ENCODE measurements around the gene ELMO1. TPM values are rescaled to one million over a fixed set of nuclear protein-coding genes. Genes with fewer than 3 reads are reported as not detected.

ELMO1 gene
- total RNA-seq, 1 donor from 2014 or later = 60.1 TPM

- Histone ChIP-seq H3K27ac (no peak overlapping the region), H3K4me1 (peaks cover 16% of the 10 kb centered on the region), H3K9me3 (no peaks in the 10 kb centered on the region), H3K4me3 (no peak overlapping the region), H3K27me3 (ENCODE audit: low read depth) (no peaks in the 10 kb centered on the region), H3K36me3 (no peaks in the 10 kb centered on the region)
- DNase-seq = no peak
- TF ChIP-seq CTCF (IDR thresholded peaks at IDR 0.05) = no peak
- intact Hi-C loops (cut with DNase I) = no loop called here
- no peak for ATAC-seq
Observed at GRCh38 chr7:37104822-37105518, 343.7 kb downstream of the ELMO1 start.

GRCh38 chr7:37102518-37103137, 346.0 kb downstream of the ELMO1 start:
- ATAC-seq = no peak
- Histone ChIP-seq H3K4me1 (no peaks in the 10 kb centered on the region), H3K27ac (no peak overlapping the region), H3K4me3 (no peak overlapping the region), H3K27me3 (ENCODE audit: low read depth) (no peaks in the 10 kb centered on the region), H3K9me3 (no peaks in the 10 kb centered on the region), H3K36me3 (no peaks in the 10 kb centered on the region)
- DNase-seq = no peak
- no peak for TF ChIP-seq CTCF (IDR thresholded peaks at IDR 0.05)
- intact Hi-C loops (cut with DNase I) = no loop called here

- intact Hi-C loops (cut with DNase I) = no loop called here
- ATAC-seq (no peak), DNase-seq (no peak)
- H3K9me3 ChIP-seq = no peaks in the 10 kb centered on the region
- no peak overlapping the region for H3K27ac ChIP-seq
- TF ChIP-seq CTCF (IDR thresholded peaks at IDR 0.05) = no peak
- no peaks in the 10 kb centered on the region for H3K4me1 ChIP-seq
- H3K27me3 ChIP-seq (ENCODE audit: low read depth) = no peaks in the 10 kb centered on the region
- peaks cover 6% of the 10 kb centered on the region for H3K36me3 ChIP-seq
- no peak overlapping the region for H3K4me3 ChIP-seq
Observed at GRCh38 chr7:37100735-37101331, 347.8 kb downstream of the ELMO1 start.

DNA sequence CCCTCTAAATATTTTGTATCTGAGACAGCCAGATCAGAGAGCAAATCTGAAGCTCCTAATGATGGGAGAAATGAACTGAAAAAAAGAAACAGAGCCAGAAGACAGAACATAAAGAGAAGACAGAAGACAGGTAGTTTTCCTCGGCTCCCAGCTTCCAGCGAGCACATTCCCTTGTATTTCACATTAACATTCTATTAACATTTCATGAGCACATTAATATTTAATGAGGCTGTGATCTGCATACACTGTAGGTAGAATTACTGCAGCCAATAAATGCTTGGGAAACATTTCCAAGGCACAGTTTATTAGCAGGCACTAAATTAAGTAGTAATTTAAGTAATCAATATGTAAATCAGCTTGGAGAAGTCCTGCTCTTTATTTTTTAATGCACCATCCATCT, 349.9 kb downstream of the ELMO1 start:
- H3K9me3 ChIP-seq = no peaks in the 10 kb centered on the region
- H3K4me3 ChIP-seq = no peak overlapping the region
- ATAC-seq (no peak), DNase-seq (no peak)
- no peak overlapping the region for H3K27ac ChIP-seq
- H3K36me3 ChIP-seq = peaks cover 25% of the 10 kb centered on the region
- intact Hi-C loops (cut with DNase I) = no loop called here
- no peak for TF ChIP-seq CTCF (IDR thresholded peaks at IDR 0.05)
- H3K4me1 ChIP-seq = no peaks in the 10 kb centered on the region
- H3K27me3 ChIP-seq (ENCODE audit: low read depth) = no peaks in the 10 kb centered on the region

DNA sequence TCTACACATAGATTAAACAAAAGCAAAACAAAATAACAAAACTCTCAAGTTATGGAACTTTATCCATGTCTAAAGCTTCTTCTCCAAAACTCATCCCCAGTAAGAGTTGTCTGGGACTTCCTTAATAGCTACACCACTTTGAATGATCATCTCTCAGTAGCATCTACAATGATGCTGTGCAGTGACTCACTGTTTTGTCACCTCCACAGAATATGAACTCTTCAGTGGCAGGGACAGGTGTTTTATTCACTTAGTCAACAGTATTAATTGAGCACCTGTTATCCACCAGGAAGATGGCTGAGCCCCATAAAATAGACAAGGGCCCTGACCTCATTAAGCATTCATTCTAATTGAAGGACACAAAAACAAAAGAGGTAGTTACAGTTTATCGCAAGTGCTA, 350.7 kb downstream of the ELMO1 start:
- peaks cover 25% of the 10 kb centered on the region for H3K36me3 ChIP-seq
- H3K27me3 ChIP-seq (ENCODE audit: low read depth) = no peaks in the 10 kb centered on the region
- H3K4me3 ChIP-seq = no peak overlapping the region
- intact Hi-C loops (cut with DNase I) = no loop called here
- ATAC-seq = no peak
- no peak for TF ChIP-seq CTCF (IDR thresholded peaks at IDR 0.05)
- no peaks in the 10 kb centered on the region for H3K9me3 ChIP-seq
- no peak overlapping the region for H3K27ac ChIP-seq
- no peak for DNase-seq
- no peaks in the 10 kb centered on the region for H3K4me1 ChIP-seq

All from lower lobe of right lung (tissue), 2 donors.